KG1 (cell line): ENCODE measurements around the gene NOTCH4.
"Not testable (repeated sequence)": the region's sequence is repeated elsewhere in the genome, so short reads cannot be mapped to it uniquely, and the experiment has no call there.

Source experiments
- DNase-seq: peaks from one replicate; lab custom pipeline; 2025; lab: John Stamatoyannopoulos, UW

The NOTCH4 gene

GRCh38 chr6:32193096-32193495 lies 30.8 kb downstream of the NOTCH4 start:
- DNase-seq = not testable (repeated sequence)

- DNase-seq = peak; percentile 36
These were observed 31.2 kb downstream of the NOTCH4 start, which contains the start of gene GPSM3 for GRCh38 chr6:32192608-32193039. Gene GPSM3 (minus strand): TSS chr6:32192643. CDS start chr6:32192513, 130 bp downstream.

- no peak for DNase-seq
These were observed 31.9 kb downstream of the NOTCH4 start for GRCh38 chr6:32191696-32192607.

- DNase-seq = no peak
These were observed 32.8 kb downstream of the NOTCH4 start for GRCh38 chr6:32190911-32191677.

- DNase-seq = peak; percentile 44
These were observed 33.6 kb downstream of the NOTCH4 start, which contains the start of gene PBX2 for GRCh38 chr6:32190054-32190851. Gene PBX2 (minus strand): TSS chr6:32190202. CDS start chr6:32189915, 287 bp downstream.

- DNase-seq = no peak
These were observed 34.2 kb downstream of the NOTCH4 start for GRCh38 chr6:32189742-32190053.

- no peak for DNase-seq
These were observed 34.7 kb downstream of the NOTCH4 start for GRCh38 chr6:32189069-32189741.

- no peak for DNase-seq
These were observed 35.3 kb downstream of the NOTCH4 start for GRCh38 chr6:32188381-32189068.

GRCh38 chr6:32187725-32188380 lies 36.0 kb downstream of the NOTCH4 start:
- DNase-seq = not testable (repeated sequence)

- DNase-seq = no peak
These were observed 36.7 kb downstream of the NOTCH4 start for GRCh38 chr6:32187009-32187709.

- not testable (repeated sequence) for DNase-seq
These were observed 37.6 kb downstream of the NOTCH4 start for GRCh38 chr6:32186151-32186840.

- not testable (repeated sequence) for DNase-seq
These were observed 38.2 kb downstream of the NOTCH4 start for GRCh38 chr6:32185681-32186131.

- no peak for DNase-seq
These were observed 39.7 kb downstream of the NOTCH4 start, which contains the start of gene AGER for GRCh38 chr6:32184084-32184640. Gene AGER (minus strand): TSS chr6:32184253. CDS start chr6:32184222, 31 bp downstream.

- no peak for DNase-seq
These were observed 40.3 kb downstream of the NOTCH4 start for GRCh38 chr6:32183483-32184083.

- DNase-seq = no peak
These were observed 40.8 kb downstream of the NOTCH4 start for GRCh38 chr6:32183030-32183429.

GRCh38 chr6:32182555-32182981 lies 41.3 kb downstream of the NOTCH4 start:
- no peak for DNase-seq

- DNase-seq = no peak
These were observed 41.8 kb downstream of the NOTCH4 start for GRCh38 chr6:32181915-32182529.
